Right renal cortex interstitium (tissue), 3 donors: ENCODE results near the gene TPSG1. TPM values are rescaled to one million over a fixed set of nuclear protein-coding genes. Genes with fewer than 3 reads are reported as not detected.

Source experiments
- DNase-seq, 3 donors: peaks; one replicate each; pipeline ENCODE4 v3.0.0-alpha.2; 2013; ENCODE audit warnings: low read depth in 3 of 3, low spot score in 2 of 3
- polyA plus RNA-seq, 3 donors: library from polyadenylated mRNA; unstranded; fragments of 120-200 nt; gene quantifications; one replicate each; pipeline ENCODE4 v1.2.1, GENCODE V29; 2013; ENCODE audit not compliant: insufficient read length in 3 of 3

Gene TPSG1
- polyA plus RNA-seq, 3 donors: 0.49 to 0.71 (median 0.54) TPM

- DNase-seq: no peak
Measured at GRCh38 chr16:1217526-1217925, 7.5 kb downstream of the TPSG1 start.

GRCh38 chr16:1216681-1217400 is 8.2 kb downstream of the TPSG1 start:
- DNase-seq: no peak

- no peak for DNase-seq
Measured at GRCh38 chr16:1216296-1216619, 8.8 kb downstream of the TPSG1 start.

- DNase-seq: no peak
Measured at GRCh38 chr16:1215574-1216295, 9.3 kb downstream of the TPSG1 start.

GRCh38 chr16:1214719-1215118 is 10.3 kb downstream of the TPSG1 start:
- no peak for DNase-seq

GRCh38 chr16:1213796-1214372 is 11.2 kb downstream of the TPSG1 start:
- DNase-seq: no peak

GRCh38 chr16:1213231-1213630 is 11.8 kb downstream of the TPSG1 start:
- no peak for DNase-seq

GRCh38 chr16:1212616-1213194 is 12.4 kb downstream of the TPSG1 start:
- DNase-seq: no peak

- no peak for DNase-seq
Measured at GRCh38 chr16:1211451-1212268, 13.4 kb downstream of the TPSG1 start.

GRCh38 chr16:1210461-1210860 is 14.6 kb downstream of the TPSG1 start:
- DNase-seq: no peak

- no peak for DNase-seq
Measured at GRCh38 chr16:1209081-1209480, 16.0 kb downstream of the TPSG1 start.

- DNase-seq: no peak
Measured at GRCh38 chr16:1208239-1208830, 16.7 kb downstream of the TPSG1 start.

GRCh38 chr16:1206786-1207185 is 18.3 kb downstream of the TPSG1 start:
- no peak for DNase-seq

GRCh38 chr16:1206326-1206725 is 18.7 kb downstream of the TPSG1 start:
- DNase-seq: no peak

GRCh38 chr16:1204933-1205332 is 20.1 kb downstream of the TPSG1 start:
- no peak for DNase-seq

GRCh38 chr16:1202274-1202673 is 22.8 kb downstream of the TPSG1 start:
- DNase-seq: no peak

- no peak for DNase-seq
Measured at GRCh38 chr16:1201444-1201843, 23.6 kb downstream of the TPSG1 start.

GRCh38 chr16:1200014-1200627 is 24.9 kb downstream of the TPSG1 start:
- DNase-seq: no peak

- DNase-seq: no peak
Measured at GRCh38 chr16:1199347-1200013, 25.6 kb downstream of the TPSG1 start.
